Measurements from ENCODE around the gene DUOX1. TPM values are rescaled to one million over a fixed set of nuclear protein-coding genes. Genes with fewer than 3 reads are reported as not detected.
A peak's percentile ranks its signal among the peaks of the same experiment; 100 is the strongest.

The DUOX1 gene
- total and polyA plus RNA-seq, 2 of the 13 experiments (the other 11 are each of a cell fraction or from before 2014, with no cell fraction given): 0.03 TPM; not detected in 1

DNA sequence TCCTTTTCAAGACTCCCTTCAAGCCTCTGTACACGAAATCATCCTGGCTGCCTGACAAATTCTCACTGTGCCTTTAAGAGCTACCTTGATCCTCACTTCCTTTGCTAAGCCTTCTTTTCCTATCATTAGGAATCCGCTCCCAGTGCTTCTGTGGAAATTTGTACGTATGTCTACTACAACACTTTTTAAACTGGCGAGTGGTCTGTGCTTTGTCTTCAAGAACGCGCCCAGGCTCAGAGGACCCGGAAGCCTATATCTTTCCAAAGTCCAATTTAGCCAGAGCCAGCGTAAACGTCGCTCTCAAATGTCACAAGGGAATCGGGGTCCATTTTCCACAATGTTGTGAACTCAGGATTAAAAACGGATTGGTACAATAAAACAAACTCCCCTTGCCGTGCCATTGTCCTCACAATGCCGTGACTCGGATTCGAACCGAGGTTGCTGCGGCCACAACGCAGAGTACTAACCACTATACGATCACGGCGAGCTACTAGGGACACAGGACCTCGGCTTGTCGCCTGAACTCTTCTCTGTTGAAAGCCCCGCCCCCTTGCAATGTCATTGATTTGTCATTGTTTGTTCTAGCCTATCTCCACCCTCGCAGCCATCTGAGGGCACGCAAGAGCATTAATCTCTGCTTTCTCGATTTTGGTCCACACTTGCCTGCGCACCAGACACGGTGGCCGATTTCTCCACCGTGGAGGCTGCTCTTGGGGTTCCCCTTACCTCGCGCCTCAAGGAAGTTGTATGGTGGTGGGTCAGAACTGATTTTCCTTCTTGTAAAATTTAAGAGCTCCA, 70.4 kb downstream of the DUOX1 start (continued):
- TF ChIP-seq, protein P1, sequence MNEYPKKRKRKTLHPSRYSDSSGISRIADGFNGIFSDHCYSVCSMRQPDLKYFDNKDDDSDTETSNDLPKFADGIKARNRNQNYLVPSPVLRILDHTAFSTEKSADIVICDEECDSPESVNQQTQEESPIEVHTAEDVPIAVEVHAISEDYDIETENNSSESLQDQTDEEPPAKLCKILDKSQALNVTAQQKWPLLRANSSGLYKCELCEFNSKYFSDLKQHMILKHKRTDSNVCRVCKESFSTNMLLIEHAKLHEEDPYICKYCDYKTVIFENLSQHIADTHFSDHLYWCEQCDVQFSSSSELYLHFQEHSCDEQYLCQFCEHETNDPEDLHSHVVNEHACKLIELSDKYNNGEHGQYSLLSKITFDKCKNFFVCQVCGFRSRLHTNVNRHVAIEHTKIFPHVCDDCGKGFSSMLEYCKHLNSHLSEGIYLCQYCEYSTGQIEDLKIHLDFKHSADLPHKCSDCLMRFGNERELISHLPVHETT (CRISPR knock-in tag; conservative IDR thresholded peaks at IDR 0.05): no peak; the same call in 1 of the 2 replicates
- TF ChIP-seq TCF12 (IDR thresholded peaks at IDR 0.05) (no peak), TCF12 (CRISPR knock-in tag; IDR thresholded peaks at IDR 0.05) (no peak), ZNF703 (CRISPR knock-in tag; IDR thresholded peaks at IDR 0.05; ENCODE audit: borderline replicate concordance) (no peak), ZNF777 (CRISPR knock-in tag; IDR thresholded peaks at IDR 0.05) (no peak), ZNF772 (CRISPR knock-in tag; IDR thresholded peaks at IDR 0.05) (peak; percentile 82), ZNF124 (CRISPR knock-in tag; IDR thresholded peaks at IDR 0.05) (no peak; the same call in 1 of the 2 replicates), RCOR2 (CRISPR knock-in tag; IDR thresholded peaks at IDR 0.05) (no peak), ONECUT2 (CRISPR knock-in tag; IDR thresholded peaks at IDR 0.05) (peak; percentile 93), ZNF784 (CRISPR knock-in tag; IDR thresholded peaks at IDR 0.05; ENCODE audit: borderline replicate concordance) (0 out of 2 replicates have a peak, but pooled peaks have one; percentile 15), XBP1 (CRISPR knock-in tag; IDR thresholded peaks at IDR 0.05) (no peak), ATF7 (IDR thresholded peaks at IDR 0.05) (no peak), ATF7 (CRISPR knock-in tag; IDR thresholded peaks at IDR 0.05) (0 out of 2 replicates have a peak, but pooled peaks have one; percentile 58), ZNF552 (CRISPR knock-in tag; IDR thresholded peaks at IDR 0.05; ENCODE audit: borderline replicate concordance) (no peak), ZNF207 (IDR thresholded peaks at IDR 0.05; ENCODE audit: borderline replicate concordance) (no peak), ZNF614 (CRISPR knock-in tag; IDR thresholded peaks at IDR 0.05; ENCODE audit: borderline replicate concordance) (peak; percentile 99), ZBTB2 (CRISPR knock-in tag; IDR thresholded peaks at IDR 0.05; ENCODE audit: low read depth) (no peak), TEAD2 (CRISPR knock-in tag; IDR thresholded peaks at IDR 0.05) (no peak), ETV5 (CRISPR knock-in tag; IDR thresholded peaks at IDR 0.05; ENCODE audit: borderline replicate concordance) (no peak), ZC3H13 (CRISPR knock-in tag; IDR thresholded peaks at IDR 0.05) (peak; percentile 66; the same call in 1 of the 2 replicates), FOSL1 (CRISPR knock-in tag; IDR thresholded peaks at IDR 0.05; ENCODE audit: borderline replicate concordance) (peak; percentile 32; the same call in 1 of the 2 replicates), NR0B2 (CRISPR knock-in tag; IDR thresholded peaks at IDR 0.05) (no peak), LCORL (IDR thresholded peaks at IDR 0.05) (no peak), LCORL (CRISPR knock-in tag; IDR thresholded peaks at IDR 0.05) (peak; percentile 68; the same call in 1 of the 2 replicates)
- TF ChIP-seq, protein P2, sequence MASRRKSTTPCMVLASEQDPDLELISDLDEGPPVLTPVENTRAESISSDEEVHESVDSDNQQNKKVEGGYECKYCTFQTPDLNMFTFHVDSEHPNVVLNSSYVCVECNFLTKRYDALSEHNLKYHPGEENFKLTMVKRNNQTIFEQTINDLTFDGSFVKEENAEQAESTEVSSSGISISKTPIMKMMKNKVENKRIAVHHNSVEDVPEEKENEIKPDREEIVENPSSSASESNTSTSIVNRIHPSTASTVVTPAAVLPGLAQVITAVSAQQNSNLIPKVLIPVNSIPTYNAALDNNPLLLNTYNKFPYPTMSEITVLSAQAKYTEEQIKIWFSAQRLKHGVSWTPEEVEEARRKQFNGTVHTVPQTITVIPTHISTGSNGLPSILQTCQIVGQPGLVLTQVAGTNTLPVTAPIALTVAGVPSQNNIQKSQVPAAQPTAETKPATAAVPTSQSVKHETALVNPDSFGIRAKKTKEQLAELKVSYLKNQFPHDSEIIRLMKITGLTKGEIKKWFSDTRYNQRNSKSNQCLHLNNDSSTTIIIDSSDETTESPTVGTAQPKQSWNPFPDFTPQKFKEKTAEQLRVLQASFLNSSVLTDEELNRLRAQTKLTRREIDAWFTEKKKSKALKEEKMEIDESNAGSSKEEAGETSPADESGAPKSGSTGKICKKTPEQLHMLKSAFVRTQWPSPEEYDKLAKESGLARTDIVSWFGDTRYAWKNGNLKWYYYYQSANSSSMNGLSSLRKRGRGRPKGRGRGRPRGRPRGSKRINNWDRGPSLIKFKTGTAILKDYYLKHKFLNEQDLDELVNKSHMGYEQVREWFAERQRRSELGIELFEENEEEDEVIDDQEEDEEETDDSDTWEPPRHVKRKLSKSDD (CRISPR knock-in tag; IDR thresholded peaks at IDR 0.05; ENCODE audit: low read depth): peak; percentile 74
